Measurements from ENCODE around the gene CIRBP.

DNA sequence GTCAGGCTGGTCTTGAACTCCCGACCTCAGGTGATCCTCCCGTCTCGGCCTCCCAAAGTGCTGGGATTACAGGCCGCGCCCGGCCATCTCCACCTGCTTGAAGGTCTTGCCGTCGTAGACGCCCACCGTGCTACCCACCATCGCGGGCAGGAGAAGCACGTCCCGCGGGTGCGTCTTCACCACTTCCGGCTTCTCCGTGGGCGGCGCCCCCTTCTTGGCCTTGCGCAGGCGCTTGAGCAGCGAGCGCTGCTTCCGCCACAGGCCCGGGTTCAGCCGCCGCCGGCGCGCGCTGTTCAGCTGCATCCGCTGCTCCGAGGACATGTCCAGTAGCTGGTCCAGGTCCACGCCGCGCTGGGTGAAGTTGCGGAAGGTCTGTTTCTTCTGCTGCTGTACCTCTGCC, 38.2 kb downstream of the CIRBP start:
- no peak for TF ChIP-seq EZH2 (IDR thresholded peaks at IDR 0.05; ENCODE audit: borderline replicate concordance, low read depth, low read length, poor library complexity, severe bottlenecking)
- TF ChIP-seq, protein P1, sequence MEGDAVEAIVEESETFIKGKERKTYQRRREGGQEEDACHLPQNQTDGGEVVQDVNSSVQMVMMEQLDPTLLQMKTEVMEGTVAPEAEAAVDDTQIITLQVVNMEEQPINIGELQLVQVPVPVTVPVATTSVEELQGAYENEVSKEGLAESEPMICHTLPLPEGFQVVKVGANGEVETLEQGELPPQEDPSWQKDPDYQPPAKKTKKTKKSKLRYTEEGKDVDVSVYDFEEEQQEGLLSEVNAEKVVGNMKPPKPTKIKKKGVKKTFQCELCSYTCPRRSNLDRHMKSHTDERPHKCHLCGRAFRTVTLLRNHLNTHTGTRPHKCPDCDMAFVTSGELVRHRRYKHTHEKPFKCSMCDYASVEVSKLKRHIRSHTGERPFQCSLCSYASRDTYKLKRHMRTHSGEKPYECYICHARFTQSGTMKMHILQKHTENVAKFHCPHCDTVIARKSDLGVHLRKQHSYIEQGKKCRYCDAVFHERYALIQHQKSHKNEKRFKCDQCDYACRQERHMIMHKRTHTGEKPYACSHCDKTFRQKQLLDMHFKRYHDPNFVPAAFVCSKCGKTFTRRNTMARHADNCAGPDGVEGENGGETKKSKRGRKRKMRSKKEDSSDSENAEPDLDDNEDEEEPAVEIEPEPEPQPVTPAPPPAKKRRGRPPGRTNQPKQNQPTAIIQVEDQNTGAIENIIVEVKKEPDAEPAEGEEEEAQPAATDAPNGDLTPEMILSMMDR (conservative IDR thresholded peaks at IDR 0.05; ENCODE audit: low read depth, low read length), result no peak

Data from A673 (cell line).